Right lobe of liver (tissue), 4 donors: Measurements from ENCODE around the gene DNMT3L.
"Not testable (repeated sequence)": the region's sequence is repeated elsewhere in the genome, so short reads cannot be mapped to it uniquely, and the experiment has no call there.

Source experiments
- CTCF ChIP-seq, 4 donors: fragments of 200-600 bp in 3 of 4; fragments of 450-650 bp in 1 of 4; IDR thresholded peaks; one replicate each; pipeline versions ENCODE4 v1.5.1 to v1.8.0; 2016 to 2022; ENCODE audit warnings: antibody characterized with exemption in 4 of 4, mild to moderate bottlenecking in 2 of 4
- POLR2A ChIP-seq: fragments of 450-650 bp; IDR thresholded peaks from one replicate; pipeline ENCODE4 v1.6.1; 2017; ENCODE audit warnings: antibody characterized with exemption, mild to moderate bottlenecking
- donor health status: DM: no; HTN: no; CAD: no.
- donor health status: DM: no; HTN: no; CAD: no.
- donor health status: DM: no; HTN: yes; CAD: no.

GRCh38 chr21:44241281-44241680 is 20.4 kb downstream of the DNMT3L start:
- TF ChIP-seq CTCF (IDR thresholded peaks at IDR 0.05); POLR2A: not testable (repeated sequence)
